ENCODE measurements around the gene ZMAT3. TPM values are rescaled to one million over a fixed set of nuclear protein-coding genes. Genes with fewer than 3 reads are reported as not detected.

Gene ZMAT3
- total RNA-seq, 1 donor from 2014 or later, result 17.1 TPM

Other genes starting within 250 kb of the ZMAT3 start
- gene PIK3CA, start 76.5 kb upstream of the ZMAT3 start, total RNA-seq, result 20.8 and 31.4 TPM in 2 replicates
- gene KCNMB3, start 179.3 kb upstream of the ZMAT3 start, total RNA-seq, result 2.1 and 2.7 TPM in 2 replicates